PC-3 (cell line): ENCODE results near the gene MPI. TPM values are rescaled to one million over a fixed set of nuclear protein-coding genes. Genes with fewer than 3 reads are reported as not detected.

Experiments used
- ATAC-seq: fragments of 200-7000 bp; cut with Tn5 transposase; 2 replicates; pipeline ENCODE4 v1.9.1; 2020; ENCODE audit warnings: mild to moderate bottlenecking, moderate library complexity
- BruUV-seq: library from RNA; stranded (reverse); fragments of 400-500 nt; replicated peaks from 2 replicates; lab custom pipeline; 2021; lab: Mats Ljungman, UMichigan
- CTCF ChIA-PET: fragments of 300-600 bp; sonication (Branson Sonifier 250); formaldehyde crosslinking; loops from one replicate; lab custom pipeline; 2022; ENCODE audit warnings: antibody characterized with exemption; lab: Charles Lee
- POLR2A ChIA-PET: fragments of 300-600 bp; sonication (Branson Sonifier 250); formaldehyde crosslinking; loops from one replicate; lab custom pipeline; 2022; ENCODE audit warnings: antibody characterized with exemption; ENCODE audit not compliant: unreplicated experiment; lab: Charles Lee
- DNase-seq: peaks from one replicate; pipeline ENCODE4 v3.0.0-alpha.2; 2015
- H2AFZ ChIP-seq: fragments of 300-600 bp; sonication (generic); 2 replicates; pipeline ENCODE4 v1.6.0; 2016; ENCODE audit warnings: antibody characterized with exemption, low read length
- H3F3A ChIP-seq: fragments of 300-600 bp; sonication (generic); one replicate; pipeline ENCODE4 v1.6.0; 2017; ENCODE audit warnings: antibody characterized with exemption, low read length, control low read depth, mild to moderate bottlenecking; ENCODE audit not compliant: unreplicated experiment
- H3K27ac ChIP-seq: fragments of 300-600 bp; sonication (generic); 2 replicates; pipeline ENCODE4 v1.5.1; 2016; ENCODE audit warnings: mild to moderate bottlenecking, low read length
- H3K27me3 ChIP-seq: fragments of 300-600 bp; sonication (generic); 2 replicates; pipeline ENCODE4 v1.6.1; 2016; ENCODE audit warnings: low read length, mixed read lengths
- H3K36me3 ChIP-seq: fragments of 300-600 bp; sonication (generic); 2 replicates; pipeline ENCODE4 v1.6.1; 2016; ENCODE audit warnings: low read depth, mixed run types, low read length, mixed read lengths
- H3K4me1 ChIP-seq: fragments of 300-600 bp; sonication (generic); 2 replicates; pipeline ENCODE4 v1.5.1; 2016; ENCODE audit warnings: low read length; ENCODE audit not compliant: insufficient read depth
- H3K4me2 ChIP-seq: fragments of 300-600 bp; sonication (generic); 2 replicates; pipeline ENCODE4 v1.6.0; 2016; ENCODE audit warnings: low read length
- H3K4me3 ChIP-seq: fragments of 300-600 bp; sonication (generic); 2 replicates; pipeline ENCODE4 v1.5.1; 2016; ENCODE audit warnings: mild to moderate bottlenecking, low read length, mixed read lengths
- H3K79me2 ChIP-seq: fragments of 300-600 bp; sonication (generic); 2 replicates; pipeline ENCODE4 v1.6.1; 2017; ENCODE audit warnings: low read length, mixed read lengths
- H3K9ac ChIP-seq: fragments of 300-600 bp; sonication (generic); 2 replicates; pipeline ENCODE4 v1.6.0; 2016; ENCODE audit warnings: mild to moderate bottlenecking, low read length
- H3K9me2 ChIP-seq: fragments of 300-600 bp; sonication (generic); replicated peaks from 2 replicates; pipeline ENCODE4 v1.6.1; 2016; ENCODE audit warnings: mixed run types, low read length, mixed read lengths
- H3K9me3 ChIP-seq: fragments of 300-600 bp; sonication (generic); 2 replicates; pipeline ENCODE4 v1.6.1; 2016; ENCODE audit warnings: low read length, mixed read lengths
- H4K20me1 ChIP-seq: fragments of 300-600 bp; sonication (generic); 2 replicates; pipeline ENCODE4 v1.6.1; 2016; ENCODE audit warnings: low read length, mixed read lengths
- EZH2 ChIP-seq: fragments of 300-600 bp; sonication (generic); IDR thresholded peaks from one replicate; pipeline ENCODE4 v1.6.1; 2017; ENCODE audit warnings: antibody characterized with exemption, mild to moderate bottlenecking, low read length; ENCODE audit not compliant: unreplicated experiment
- EZH2phosphoT487 ChIP-seq: fragments of 300-600 bp; sonication (generic); IDR thresholded peaks from 2 replicates; pipeline ENCODE4 v1.6.1; 2018; ENCODE audit warnings: mild to moderate bottlenecking, antibody characterized with exemption, low read length, borderline replicate concordance
- intact Hi-C: fragments of 100-400 bp; cut with micrococcal nuclease; formaldehyde crosslinking; loops from 2 replicates; pipeline ENCODE4 v1.9.0; 2023
- microRNA-seq: library from miRNA; unstranded; fragments of <30 nt; microRNA quantifications from one replicate; pipeline ENCODE4 v1.1.0, GENCODE V29; 2020; ENCODE audit not compliant: unreplicated experiment
- total RNA-seq: library from RNA; depleted of rRNA; stranded (reverse); fragments of >200 nt; gene quantifications from 2 replicates; pipeline ENCODE4 v1.2.3, GENCODE V29; 2014; rRNA removed
- TF ChIP-seq, protein P1 (sequence below): fragments of 300-600 bp; sonication (generic); conservative IDR thresholded peaks from 2 replicates; pipeline ENCODE4 v1.5.1; 2017; ENCODE audit warnings: antibody characterized with exemption, low read depth, mild to moderate bottlenecking, low read length

Gene MPI
- total RNA-seq, 1 experiment from 2014 or later = 35.2 TPM

DNA sequence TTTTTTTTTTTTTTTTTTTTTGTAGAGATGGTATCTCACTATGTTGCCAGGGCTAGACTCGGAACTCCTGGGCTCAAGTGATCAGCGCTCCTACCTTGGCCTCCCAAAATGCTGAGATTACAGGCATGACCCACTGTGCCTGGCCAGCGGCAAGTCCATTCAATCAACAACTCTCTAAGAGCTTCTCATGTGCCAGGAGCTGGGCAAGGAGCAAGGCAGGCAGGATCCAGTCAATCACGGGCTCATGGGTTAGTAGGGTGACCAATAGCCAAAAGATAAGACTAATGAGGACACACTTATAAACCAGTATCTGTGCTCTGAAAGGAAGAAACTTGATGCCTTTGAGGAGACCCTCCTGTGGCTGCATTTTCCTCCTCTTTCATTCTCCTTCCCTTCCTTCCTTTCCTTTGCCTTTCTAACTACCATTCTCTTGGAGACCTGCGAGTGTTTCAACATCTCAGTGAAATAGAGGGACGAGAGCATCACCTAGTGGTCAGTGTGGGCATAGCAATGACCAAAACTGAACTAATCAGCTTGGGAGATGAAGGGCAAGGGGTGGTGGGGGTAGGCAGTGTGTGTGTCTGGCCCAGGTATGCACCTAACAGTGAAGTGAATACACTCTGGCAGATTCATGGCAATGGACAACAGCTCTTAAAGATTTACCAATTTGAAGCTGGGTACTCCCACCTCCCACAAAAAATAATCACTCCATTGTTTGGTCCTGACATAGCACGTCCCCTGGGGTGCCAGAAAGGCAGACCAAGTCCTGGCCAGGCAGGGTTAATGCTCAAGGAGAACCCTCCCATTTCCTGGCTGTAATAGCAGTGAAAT, 60.5 kb downstream of the MPI start:
- H3K9ac ChIP-seq = no peak overlapping the region
- no peak overlapping the region for H3K27ac ChIP-seq
- peak; percentile 79 for ATAC-seq
- no peaks in the 10 kb centered on the region for H3K9me3 ChIP-seq
- no peaks in the 10 kb centered on the region for H4K20me1 ChIP-seq
- POLR2A ChIA-PET = no interaction called here
- intact Hi-C loops = loop anchor here (2.0 kb wide), 1 partner anchor 179 kb away; no protein-coding TSS in a partner anchor
- no peak overlapping the region for H3K4me3 ChIP-seq
- no peaks in the 10 kb centered on the region for H3K9me2 ChIP-seq
- DNase-seq = peak; percentile 90
- H3K4me1 ChIP-seq = no peaks in the 10 kb centered on the region
- TF ChIP-seq, protein P1, sequence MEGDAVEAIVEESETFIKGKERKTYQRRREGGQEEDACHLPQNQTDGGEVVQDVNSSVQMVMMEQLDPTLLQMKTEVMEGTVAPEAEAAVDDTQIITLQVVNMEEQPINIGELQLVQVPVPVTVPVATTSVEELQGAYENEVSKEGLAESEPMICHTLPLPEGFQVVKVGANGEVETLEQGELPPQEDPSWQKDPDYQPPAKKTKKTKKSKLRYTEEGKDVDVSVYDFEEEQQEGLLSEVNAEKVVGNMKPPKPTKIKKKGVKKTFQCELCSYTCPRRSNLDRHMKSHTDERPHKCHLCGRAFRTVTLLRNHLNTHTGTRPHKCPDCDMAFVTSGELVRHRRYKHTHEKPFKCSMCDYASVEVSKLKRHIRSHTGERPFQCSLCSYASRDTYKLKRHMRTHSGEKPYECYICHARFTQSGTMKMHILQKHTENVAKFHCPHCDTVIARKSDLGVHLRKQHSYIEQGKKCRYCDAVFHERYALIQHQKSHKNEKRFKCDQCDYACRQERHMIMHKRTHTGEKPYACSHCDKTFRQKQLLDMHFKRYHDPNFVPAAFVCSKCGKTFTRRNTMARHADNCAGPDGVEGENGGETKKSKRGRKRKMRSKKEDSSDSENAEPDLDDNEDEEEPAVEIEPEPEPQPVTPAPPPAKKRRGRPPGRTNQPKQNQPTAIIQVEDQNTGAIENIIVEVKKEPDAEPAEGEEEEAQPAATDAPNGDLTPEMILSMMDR = peak; percentile 96
- TF ChIP-seq EZH2phosphoT487 (no peak), EZH2 (no peak)
- 0 out of 2 replicates have a peak, but pooled peaks cover under 1% of the 10 kb centered on the region for H3K79me2 ChIP-seq
- H3K27me3 ChIP-seq = no peaks in the 10 kb centered on the region
- H3K4me2 ChIP-seq = no peak overlapping the region
- no TSS peak for BruUV-seq
- H2AFZ ChIP-seq = peak overlapping the region; percentile 14; the same call in 1 of the 2 replicates
- CTCF ChIA-PET = interaction anchor here (0.5 to 1.3 kb wide), 4 partner anchors 11 to 179 kb away, joined by 3 to 5 read pairs (median 4); no protein-coding TSS in a partner anchor
- no peaks in the 10 kb centered on the region for H3F3A ChIP-seq
- H3K36me3 ChIP-seq = no peaks in the 10 kb centered on the region

DNA sequence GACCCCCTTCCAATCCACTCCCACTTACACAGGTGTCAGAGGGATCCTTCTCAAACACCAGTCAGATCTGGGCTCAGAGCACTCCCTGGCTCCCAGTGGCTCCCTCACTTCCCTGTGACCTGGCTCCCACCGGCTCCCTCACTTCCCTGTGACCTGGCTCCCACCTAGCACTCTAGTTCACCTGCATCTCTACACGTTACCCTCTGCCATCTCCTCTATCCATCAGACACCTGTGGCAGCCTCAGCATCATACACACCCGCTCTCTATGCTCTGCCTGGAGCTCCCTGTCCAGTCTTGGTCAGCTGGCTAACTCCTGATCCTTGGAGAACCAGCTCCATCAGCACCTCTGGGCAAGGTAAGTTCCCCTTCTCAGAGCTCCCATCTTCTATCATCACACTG, 61.2 kb downstream of the MPI start:
- H3K9me2 ChIP-seq = no peaks in the 10 kb centered on the region
- no TSS peak for BruUV-seq
- peaks cover 6% of the 10 kb centered on the region; the same call in 1 of the 2 replicates for H3K4me1 ChIP-seq
- POLR2A ChIA-PET = no interaction called here
- no peak overlapping the region for H3K4me3 ChIP-seq
- no peak overlapping the region for H3K9ac ChIP-seq
- H2AFZ ChIP-seq = no peak overlapping the region
- H3F3A ChIP-seq = no peaks in the 10 kb centered on the region
- TF ChIP-seq, protein P1 = no peak
- TF ChIP-seq EZH2phosphoT487 = no peak
- TF ChIP-seq EZH2 = no peak
- no peaks in the 10 kb centered on the region for H4K20me1 ChIP-seq
- ATAC-seq (no peak), DNase-seq (no peak)
- H3K79me2 ChIP-seq = peaks cover 8% of the 10 kb centered on the region
- H3K36me3 ChIP-seq = no peaks in the 10 kb centered on the region
- H3K4me2 ChIP-seq = no peak overlapping the region
- H3K27me3 ChIP-seq = no peaks in the 10 kb centered on the region
- intact Hi-C loops = loop anchor here (2.0 kb wide), 1 partner anchor 180 kb away; no protein-coding TSS in a partner anchor
- H3K9me3 ChIP-seq = no peaks in the 10 kb centered on the region
- CTCF ChIA-PET = interaction anchor here (0.5 to 1.3 kb wide), 4 partner anchors 11 to 180 kb away, joined by 3 to 5 read pairs (median 4); no protein-coding TSS in a partner anchor
- no peak overlapping the region for H3K27ac ChIP-seq

Small RNA genes lying within 50 kb of the gene (microRNA-seq; reads per million reads assigned to microRNA genes)
- gene MIR6882 = 0.75 reads per million

Other genes with a start within 250 kb of the MPI start
- gene EDC3, start 194.0 kb upstream of the MPI start, total RNA-seq = 9.9 and 15.6 TPM in 2 replicates
- 2.3 and 2.5 TPM in 2 replicates for gene CYP1A1, start 164.5 kb upstream of the MPI start, total RNA-seq
- not detected in 2 replicates for gene CYP1A2, start 141.2 kb upstream of the MPI start, total RNA-seq
- gene CSK, start 108.0 kb upstream of the MPI start, total RNA-seq = 38.0 and 50.3 TPM in 2 replicates
- gene LMAN1L, start 77.2 kb upstream of the MPI start, total RNA-seq = not detected in 2 replicates
- gene CPLX3, start 63.4 kb upstream of the MPI start, total RNA-seq = not detected in 2 replicates
- 20.3 and 29.7 TPM in 2 replicates for gene ULK3, start 46.9 kb upstream of the MPI start, total RNA-seq
- gene SCAMP2, start 16.7 kb upstream of the MPI start, total RNA-seq = 30.1 and 39.1 TPM in 2 replicates
- 23.8 and 24.3 TPM in 2 replicates for gene FAM219B, start 16.8 kb downstream of the MPI start, total RNA-seq
- gene COX5A, start 48.0 kb downstream of the MPI start, total RNA-seq = 109 and 145 TPM in 2 replicates
- 6.6 and 7.1 TPM in 2 replicates for gene RPP25, start 66.7 kb downstream of the MPI start, total RNA-seq
- gene SCAMP5, start 105.5 kb downstream of the MPI start, total RNA-seq = 7.0 and 9.0 TPM in 2 replicates
- 31.0 and 31.5 TPM in 2 replicates for gene PPCDC, start 133.5 kb downstream of the MPI start, total RNA-seq